HL-60 (cell line): ENCODE data around the gene NFE2L2.

Experiments
- DNase-seq, 2 experiments: peaks; one replicate each; pipeline ENCODE4 v3.0.0-alpha.2; 2010 to 2020; ENCODE audit warnings: low read depth in 1 of 2, low spot score in 1 of 2
- H3K27ac ChIP-seq: fragments of 250-450 bp; sonication (Bioruptor Pico); replicated peaks from 2 replicates; pipeline ENCODE4 v1.5.1; 2020; ENCODE audit warnings: mild to moderate bottlenecking, moderate library complexity
- H3K27me3 ChIP-seq: fragments of 250-450 bp; sonication (Bioruptor Pico); 2 replicates; pipeline ENCODE4 v1.5.1; 2021; ENCODE audit warnings: mild to moderate bottlenecking, moderate library complexity; ENCODE audit not compliant: insufficient read depth, poor library complexity, severe bottlenecking
- H3K4me3 ChIP-seq: replicated peaks from 2 replicates; pipeline ENCODE4 v1.5.1; 2011; ENCODE audit warnings: mild to moderate bottlenecking, control low read depth, low read length; ENCODE audit not compliant: insufficient read depth
- CTCF ChIP-seq: IDR thresholded peaks from one replicate; pipeline ENCODE4 v1.5.1; 2011; ENCODE audit warnings: low read length, control low read depth, inconsistent platforms; ENCODE audit not compliant: insufficient read depth
- GABPA ChIP-seq: IDR thresholded peaks from 2 replicates; pipeline ENCODE4 v1.6.1; 2012; ENCODE audit warnings: low read depth
- POLR2AphosphoS5 ChIP-seq: IDR thresholded peaks from 2 replicates; pipeline ENCODE4 v1.6.1; 2012; ENCODE audit warnings: low read depth
- REST ChIP-seq: IDR thresholded peaks from 2 replicates; pipeline ENCODE4 v1.6.1; 2012; ENCODE audit warnings: low read depth; ENCODE audit not compliant: insufficient replicate concordance
- SPI1 ChIP-seq: IDR thresholded peaks from 2 replicates; pipeline ENCODE4 v1.6.1; 2012; ENCODE audit warnings: low read depth, mild to moderate bottlenecking, borderline replicate concordance

The NFE2L2 gene

GRCh38 chr2:177282787-177283572 lies 18.5 kb upstream of the NFE2L2 start:
- no peaks in the 10 kb centered on the region for H3K27me3 ChIP-seq
- TF ChIP-seq GABPA, result no peak
- no peak for TF ChIP-seq REST
- TF ChIP-seq CTCF, result no peak
- no peak for TF ChIP-seq SPI1
- TF ChIP-seq POLR2AphosphoS5, result no peak
- H3K27ac ChIP-seq, result no peak overlapping the region
- no peak for DNase-seq
- H3K4me3 ChIP-seq, result no peak overlapping the region

GRCh38 chr2:177282181-177282641 lies 17.7 kb upstream of the NFE2L2 start:
- H3K27ac ChIP-seq, result peak overlapping the region; percentile 72
- no peak for TF ChIP-seq REST
- no peak for TF ChIP-seq CTCF
- no peak for TF ChIP-seq POLR2AphosphoS5
- TF ChIP-seq SPI1, result no peak
- H3K27me3 ChIP-seq, result no peaks in the 10 kb centered on the region
- DNase-seq, result no peak
- H3K4me3 ChIP-seq, result no peak overlapping the region

GRCh38 chr2:177281400-177282180 lies 17.1 kb upstream of the NFE2L2 start:
- peak in 1 of 2 experiments; percentile 96 for DNase-seq
- no peak overlapping the region for H3K4me3 ChIP-seq
- H3K27me3 ChIP-seq, result no peaks in the 10 kb centered on the region
- H3K27ac ChIP-seq, result peak overlapping the region; percentile 72
- TF ChIP-seq CTCF (no peak), REST (no peak), GABPA (peak; percentile 39; the same call in 1 of the 2 replicates), SPI1 (peak; percentile 62; the same call in 1 of the 2 replicates), POLR2AphosphoS5 (peak; percentile 93)
